ENCODE data around the gene USP9X.

GRCh38 chrX:41144873-41145272 is 59.6 kb downstream of the USP9X start:
- TF ChIP-seq, protein P1, sequence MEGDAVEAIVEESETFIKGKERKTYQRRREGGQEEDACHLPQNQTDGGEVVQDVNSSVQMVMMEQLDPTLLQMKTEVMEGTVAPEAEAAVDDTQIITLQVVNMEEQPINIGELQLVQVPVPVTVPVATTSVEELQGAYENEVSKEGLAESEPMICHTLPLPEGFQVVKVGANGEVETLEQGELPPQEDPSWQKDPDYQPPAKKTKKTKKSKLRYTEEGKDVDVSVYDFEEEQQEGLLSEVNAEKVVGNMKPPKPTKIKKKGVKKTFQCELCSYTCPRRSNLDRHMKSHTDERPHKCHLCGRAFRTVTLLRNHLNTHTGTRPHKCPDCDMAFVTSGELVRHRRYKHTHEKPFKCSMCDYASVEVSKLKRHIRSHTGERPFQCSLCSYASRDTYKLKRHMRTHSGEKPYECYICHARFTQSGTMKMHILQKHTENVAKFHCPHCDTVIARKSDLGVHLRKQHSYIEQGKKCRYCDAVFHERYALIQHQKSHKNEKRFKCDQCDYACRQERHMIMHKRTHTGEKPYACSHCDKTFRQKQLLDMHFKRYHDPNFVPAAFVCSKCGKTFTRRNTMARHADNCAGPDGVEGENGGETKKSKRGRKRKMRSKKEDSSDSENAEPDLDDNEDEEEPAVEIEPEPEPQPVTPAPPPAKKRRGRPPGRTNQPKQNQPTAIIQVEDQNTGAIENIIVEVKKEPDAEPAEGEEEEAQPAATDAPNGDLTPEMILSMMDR (IDR thresholded peaks at IDR 0.05) = no peak
- TF ChIP-seq POLR2A (IDR thresholded peaks at IDR 0.05) = no peak
- TF ChIP-seq EP300 (IDR thresholded peaks at IDR 0.05) = no peak
